GM12878 (cell line): ENCODE results near the gene SPINT1. TPM values are rescaled to one million over a fixed set of nuclear protein-coding genes. Genes with fewer than 3 reads are reported as not detected.

Experiments
- ATF2 ChIP-seq: IDR thresholded peaks from 2 replicates; pipeline ENCODE4 v1.6.1; 2012; ENCODE audit warnings: low read length, inconsistent platforms
- BCL11A ChIP-seq: IDR thresholded peaks from 2 replicates; pipeline ENCODE4 v1.6.1; 2011; ENCODE audit warnings: low read depth, low read length
- CBFB ChIP-seq: IDR thresholded peaks from 2 replicates; pipeline ENCODE4 v1.6.1; 2016; ENCODE audit warnings: antibody characterized with exemption, low read depth
- CEBPB ChIP-seq, 2 experiments: fragments of 150-350 bp in 1 of 2; IDR thresholded peaks; 2 replicates each; pipeline ENCODE4 v1.6.1; 2012 to 2014; ENCODE audit warnings: low read depth in 2 of 2, low read length in 2 of 2, borderline replicate concordance in 1 of 2, inconsistent platforms in 1 of 2
- CEBPZ ChIP-seq: fragments of 150-350 bp; IDR thresholded peaks from 2 replicates; pipeline ENCODE4 v1.6.1; 2016; ENCODE audit warnings: low read depth, low read length
- CHD1 ChIP-seq: IDR thresholded peaks from 2 replicates; pipeline ENCODE4 v1.6.1; 2012; ENCODE audit warnings: low read depth, low read length, improper control_type of control experiment
- CHD2 ChIP-seq: IDR thresholded peaks from 2 replicates; pipeline ENCODE4 v1.6.1; 2011; ENCODE audit warnings: low read depth, low read length, improper control_type of control experiment, borderline replicate concordance
- E2F8 ChIP-seq: fragments of 450-650 bp; IDR thresholded peaks from 2 replicates; pipeline ENCODE4 v1.6.1; 2018; ENCODE audit warnings: mild to moderate bottlenecking, low read depth, moderate library complexity; ENCODE audit not compliant: partially characterized antibody
- LARP7 ChIP-seq: fragments of 450-650 bp; IDR thresholded peaks from 2 replicates; pipeline ENCODE4 v1.6.1; 2017; ENCODE audit warnings: mild to moderate bottlenecking
- NFYA ChIP-seq: IDR thresholded peaks from 2 replicates; pipeline ENCODE4 v1.6.1; 2011; ENCODE audit warnings: low read depth, mild to moderate bottlenecking, low read length, improper control_type of control experiment, borderline replicate concordance
- NFYB ChIP-seq: IDR thresholded peaks from 2 replicates; pipeline ENCODE4 v1.6.1; 2011; ENCODE audit warnings: low read depth, mild to moderate bottlenecking, low read length, improper control_type of control experiment, moderate library complexity; ENCODE audit not compliant: insufficient read depth
- PBX3 ChIP-seq: IDR thresholded peaks from 2 replicates; pipeline ENCODE4 v1.6.1; 2011; ENCODE audit warnings: mild to moderate bottlenecking, low read depth, low read length, moderate library complexity; ENCODE audit not compliant: insufficient replicate concordance
- REST ChIP-seq: IDR thresholded peaks from 2 replicates; pipeline ENCODE4 v1.6.1; 2012; ENCODE audit warnings: mild to moderate bottlenecking, low read depth, low read length
- RUNX3 ChIP-seq: IDR thresholded peaks from 2 replicates; pipeline ENCODE4 v1.6.1; 2012; ENCODE audit warnings: low read length, inconsistent platforms
- ZNF274 ChIP-seq: IDR thresholded peaks from one replicate; pipeline ENCODE4 v1.8.0; 2011; ENCODE audit not compliant: insufficient read length, insufficient read depth
- polyA plus RNA-seq, 11 experiments: library from polyadenylated mRNA; depleted of rRNA in 4 of 11; unstranded in 6 of 11; stranded (reverse) in 5 of 11; fragments of >200 nt; fragmentation: Nextera tagmentation in 4 of 11; fragmentation: Illumina TruSeq in 1 of 11; extraction: Ambion mirVana in 4 of 11; extraction: Trizol in 1 of 11; gene quantifications; 1 replicate in 1 of 11; 2 replicates in 10 of 11; pipeline versions ENCODE4 v1.2.1 to v1.2.3, GENCODE V29; 2011 to 2016; ENCODE audit warnings: inconsistent platforms in 2 of 11, missing spikeins in 2 of 11, low read depth in 1 of 11
- total RNA-seq, 4 experiments: library from RNA; depleted of rRNA in 3 of 4; stranded (reverse); fragments of >200 nt in 3 of 4; fragmentation: Illumina TruSeq in 1 of 4; extraction: Trizol in 1 of 4; gene quantifications; 2 replicates each; pipeline versions ENCODE4 v1.2.1 to v1.2.3, GENCODE V29; 2013 to 2021

The SPINT1 gene
- total and polyA plus RNA-seq, 10 of the 15 experiments (the other 5 are each of a cell fraction or from before 2014, with no cell fraction given): 3.5 to 28.6 (median 10.2) TPM

GRCh38 chr15:40893733-40894680 lies 50.2 kb downstream of the SPINT1 start, which contains the start of gene VPS18 (continued):
- TF ChIP-seq CEBPZ (no peak), CHD1 (no peak), NFYB (0 out of 2 replicates have a peak, but pooled peaks have one; percentile 16), CBFB (no peak), BCL11A (no peak), CEBPB (IDR thresholded peaks at IDR 0.05; ENCODE audit: borderline replicate concordance in 1 of 2, low read depth in 2 of 2, low read length in 2 of 2) (no peak), CHD2 (0 out of 2 replicates have a peak, but pooled peaks have one; percentile 52), ATF2 (no peak), REST (no peak), ZNF274 (no peak), NFYA (no peak), RUNX3 (no peak), E2F8 (no peak), LARP7 (no peak; the same call in none of the 2 replicates), PBX3 (peak; percentile 56)
